ENCODE data around the gene ZNF474.

ZNF474 gene

DNA sequence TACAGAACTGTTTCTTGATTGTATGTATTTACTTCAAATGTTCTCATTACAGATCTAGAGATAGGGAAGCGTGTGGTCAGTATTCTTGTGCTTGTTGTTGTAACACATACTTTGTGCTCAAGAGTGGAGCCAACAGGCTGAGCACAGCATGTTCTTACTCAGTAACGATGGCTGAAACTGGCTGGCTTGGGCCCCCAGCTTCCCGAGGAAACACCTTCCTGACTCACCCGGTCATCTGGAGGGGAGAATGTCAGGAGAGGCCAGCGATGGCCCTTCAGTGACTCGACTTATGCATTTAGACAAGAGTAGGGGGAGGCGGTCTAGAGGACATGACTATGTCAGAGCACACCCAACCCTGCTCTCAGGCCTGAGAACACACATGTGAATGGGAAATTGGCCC lies 25.6 kb downstream of the ZNF474 start:
- DNase-seq: no peak

GRCh38 chr5:122155546-122155945 lies 26.2 kb downstream of the ZNF474 start:
- DNase-seq: no peak

DNA sequence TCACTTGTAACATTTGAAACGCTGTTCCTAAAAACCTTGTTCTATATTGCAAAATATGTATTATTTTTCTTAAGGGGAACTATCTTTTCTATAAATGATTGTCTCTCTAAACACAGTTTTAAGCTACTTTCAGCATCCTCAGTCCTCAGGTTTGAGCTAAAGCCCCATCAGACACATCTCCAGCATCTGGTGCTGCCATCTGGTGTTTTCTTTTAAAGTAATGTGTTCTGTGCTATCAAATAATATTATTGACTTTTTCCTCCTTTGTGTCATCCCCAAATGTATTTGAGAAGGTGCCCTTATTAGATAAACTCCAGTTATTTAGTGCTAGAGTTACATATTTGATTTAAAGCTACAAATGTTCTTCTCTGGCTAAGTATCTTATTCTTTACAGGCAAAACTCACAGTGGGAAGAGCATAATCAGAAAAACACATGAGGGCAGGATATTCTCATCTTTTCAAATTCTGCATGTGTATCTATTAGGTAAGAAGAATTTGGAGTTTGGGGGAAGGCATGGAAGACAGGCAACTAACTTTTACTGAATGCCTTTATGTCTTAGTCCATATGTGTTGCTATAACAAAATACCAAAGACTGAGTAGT lies 27.5 kb downstream of the ZNF474 start:
- DNase-seq: no peak

- no peak for DNase-seq
Measured at GRCh38 chr5:122162100-122162638, 32.8 kb downstream of the ZNF474 start.

GRCh38 chr5:122163121-122164069 lies 34.0 kb downstream of the ZNF474 start:
- no peak for DNase-seq

DNA sequence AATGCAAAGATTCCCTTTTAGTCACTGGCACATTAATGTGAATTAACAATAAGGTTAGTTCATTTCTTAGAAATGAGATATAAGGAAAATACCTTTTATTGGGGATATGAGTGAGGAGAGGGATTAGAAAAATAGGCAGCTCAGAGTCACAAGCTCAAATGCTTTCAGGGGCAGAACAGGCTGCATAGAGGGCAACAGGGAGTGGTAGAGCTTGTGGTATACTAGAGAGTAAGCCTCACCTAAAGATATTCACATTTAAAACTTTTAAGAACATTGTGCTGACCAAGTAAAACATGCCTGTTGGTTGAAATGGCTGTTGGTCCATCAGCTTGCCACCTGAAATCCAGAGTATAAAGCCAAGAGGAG lies 34.7 kb downstream of the ZNF474 start:
- DNase-seq: no peak

- no peak for DNase-seq
Measured at GRCh38 chr5:122164831-122165558, 35.6 kb downstream of the ZNF474 start.

GRCh38 chr5:122165559-122166078 lies 36.3 kb downstream of the ZNF474 start:
- DNase-seq: no peak

- no peak for DNase-seq
Measured at GRCh38 chr5:122169350-122170103, 40.2 kb downstream of the ZNF474 start.

GRCh38 chr5:122170620-122171019 lies 41.3 kb downstream of the ZNF474 start:
- DNase-seq: no peak

DNA sequence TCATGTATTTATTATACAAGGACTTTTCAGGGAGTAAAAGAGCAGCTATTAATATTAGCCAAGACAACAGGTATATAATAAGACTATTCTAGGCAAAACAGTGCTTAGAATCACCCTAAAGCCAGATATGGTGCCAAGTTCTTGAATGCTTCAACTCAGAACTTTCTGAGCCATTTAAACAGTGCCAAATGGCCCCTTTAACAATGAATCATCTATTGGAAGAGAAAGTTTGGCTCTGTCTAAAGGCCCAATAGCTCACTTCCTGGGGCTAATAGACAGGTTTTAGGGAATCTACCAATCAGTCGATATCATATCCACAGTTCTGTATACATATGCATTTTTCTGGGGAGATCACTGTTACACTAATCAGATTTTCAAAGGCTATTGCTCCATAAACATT lies 42.9 kb downstream of the ZNF474 start:
- no peak for DNase-seq

- DNase-seq: no peak
Measured at GRCh38 chr5:122173474-122174415, 44.4 kb downstream of the ZNF474 start.

DNA sequence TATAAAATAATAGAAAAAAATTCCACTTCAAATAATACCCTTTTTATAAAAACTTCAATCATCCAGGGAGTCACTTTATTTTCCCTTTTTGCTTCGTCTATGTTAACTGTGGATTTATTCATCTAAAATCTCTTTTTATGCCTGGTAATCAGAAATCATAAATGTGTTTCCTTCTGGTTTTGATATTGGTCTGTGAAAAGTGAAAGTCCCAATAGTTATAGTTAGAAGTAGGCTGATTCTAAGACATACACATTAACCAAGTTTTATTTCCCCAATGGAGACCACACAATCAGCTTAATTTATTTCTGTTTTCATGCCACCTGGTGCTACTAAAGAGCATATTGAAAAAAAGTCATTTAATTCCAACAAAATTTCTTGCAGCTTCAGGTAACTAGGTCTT lies 45.7 kb downstream of the ZNF474 start:
- no peak for DNase-seq

- DNase-seq: no peak
Measured at GRCh38 chr5:122175852-122176251, 46.5 kb downstream of the ZNF474 start.

DNA sequence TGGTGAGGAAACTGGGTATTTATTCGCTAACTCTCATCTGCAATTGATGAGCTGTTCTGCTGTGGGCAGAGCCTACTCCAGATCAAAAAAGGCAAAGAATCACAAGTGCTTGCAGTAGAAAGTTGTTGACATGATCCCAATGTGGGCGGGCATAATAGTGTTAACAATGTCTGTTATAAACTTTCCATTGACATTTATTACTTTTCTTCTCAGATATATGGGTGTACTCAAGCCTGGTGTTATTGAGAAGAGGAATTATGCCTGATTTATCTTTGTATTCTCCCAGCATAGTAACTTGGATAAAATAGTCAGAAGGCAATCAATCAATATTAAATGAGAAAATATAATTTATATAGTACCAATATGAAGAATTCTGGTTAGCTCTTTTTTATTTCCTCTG lies 47.8 kb downstream of the ZNF474 start:
- no peak for DNase-seq

- DNase-seq: no peak
Measured at GRCh38 chr5:122179701-122180100, 50.4 kb downstream of the ZNF474 start.

DNA sequence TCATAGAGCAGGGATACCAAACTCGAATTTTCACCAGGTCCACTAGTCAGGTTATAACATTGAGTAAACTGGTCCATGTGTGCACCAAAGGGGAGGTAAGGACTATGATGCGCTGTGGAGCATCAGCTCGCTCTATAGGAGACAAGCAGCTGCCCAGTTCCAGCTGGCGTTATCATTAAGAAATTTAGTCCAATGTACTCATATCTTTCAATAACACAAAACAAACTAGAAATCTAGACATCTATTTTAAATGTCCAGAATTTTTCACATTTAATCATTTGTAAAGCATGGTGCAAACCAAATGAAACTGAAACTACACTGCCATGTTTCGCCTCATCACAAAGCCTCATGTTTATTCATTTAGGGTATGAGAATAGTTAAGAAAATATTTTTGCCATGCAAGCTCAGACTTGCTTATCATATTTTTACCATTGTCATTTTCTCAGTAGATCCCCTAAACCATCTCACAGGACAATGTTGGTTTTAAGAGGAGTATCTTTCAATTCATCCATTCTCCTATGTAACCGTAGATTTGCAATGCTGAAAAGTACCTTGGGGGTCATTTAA lies 50.9 kb downstream of the ZNF474 start:
- DNase-seq: no peak

- no peak for DNase-seq
Measured at GRCh38 chr5:122180863-122181548, 51.7 kb downstream of the ZNF474 start.

GRCh38 chr5:122181863-122182262 lies 52.5 kb downstream of the ZNF474 start:
- DNase-seq: no peak

- DNase-seq: no peak
Measured at GRCh38 chr5:122182491-122182921, 53.2 kb downstream of the ZNF474 start.

Measured in NCI-H526 treated with DMSO at 0.1 percent for 48 hours (cell line).